Measurements from ENCODE around the gene PRM3. TPM values are rescaled to one million over a fixed set of nuclear protein-coding genes. Genes with fewer than 3 reads are reported as not detected.

The PRM3 gene
- total and polyA plus RNA-seq, 2 of the 8 experiments (the other 6 are each of a cell fraction or from before 2014, with no cell fraction given), result not detected

DNA sequence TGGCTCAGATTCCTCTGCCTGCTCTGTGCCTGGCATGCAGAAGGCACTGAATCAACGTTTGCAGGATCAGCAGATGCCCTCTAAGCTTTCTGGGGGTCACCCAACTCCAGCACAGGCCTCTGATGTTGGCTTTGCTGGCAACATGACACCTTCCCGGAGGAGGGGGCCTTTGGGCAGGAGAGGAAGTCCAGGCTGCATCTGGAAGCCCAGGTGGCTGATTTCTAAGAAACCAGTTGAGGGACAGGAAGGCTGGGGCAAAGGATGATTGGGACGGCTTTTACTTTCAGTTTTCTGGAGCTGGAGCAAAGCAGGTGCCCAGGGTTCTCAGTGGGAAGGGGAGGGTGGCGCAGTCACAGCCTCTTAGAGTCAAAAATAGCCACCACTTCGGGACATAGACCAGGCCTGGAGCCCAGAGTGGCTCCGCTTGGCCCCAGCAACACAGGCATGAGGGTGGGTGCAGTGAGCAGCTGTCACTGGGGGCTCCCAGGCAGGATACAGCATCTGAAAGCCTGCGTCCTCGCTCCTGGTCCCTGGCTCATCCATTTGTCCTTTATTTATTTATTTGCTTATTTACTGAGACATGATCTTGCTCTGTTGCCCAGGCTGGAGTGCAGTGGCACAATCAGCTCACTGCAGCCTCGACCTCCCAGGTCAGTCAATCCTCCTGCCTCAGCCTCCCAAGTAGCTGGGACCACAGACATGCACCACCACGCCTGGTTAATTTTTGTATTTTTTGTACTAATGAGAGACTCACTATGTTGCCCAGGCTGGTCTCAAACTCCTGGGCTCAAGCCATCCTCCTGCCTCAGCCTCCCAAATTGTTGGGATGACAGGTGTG lies 32.6 kb downstream of the PRM3 start:
- Histone ChIP-seq H3K4me1 (replicated peaks in 1 of 4; ENCODE audit: control insufficient read depth in 3 of 4, insufficient read depth in 4 of 4, low read length in 3 of 4) (peaks cover 0 to 6% (median 3%) of the 10 kb centered on the region in 4 experiments; a peak in 2 of 7 replicates), H3K79me1 (ENCODE audit: low read depth, low read length) (no peaks in the 10 kb centered on the region), H3K56ac (replicated peaks; ENCODE audit: insufficient read length, low read depth, low read length) (no peak overlapping the region), H2BK15ac (ENCODE audit: low read length) (no peak overlapping the region), H3K18ac (ENCODE audit: extremely low read depth, low read length) (peak overlapping the region; percentile 13; the same call in 1 of the 2 replicates), H3K23ac (ENCODE audit: insufficient read length) (no peak overlapping the region), H2AK5ac (ENCODE audit: low read depth, low read length) (no peak overlapping the region), H2BK20ac (ENCODE audit: low read length) (no peak overlapping the region), H3K27ac (ENCODE audit: low read depth, low read length) (no peak overlapping the region), H3K27me3 (replicated peaks in 1 of 4; ENCODE audit: control insufficient read depth in 3 of 4, extremely low read depth in 1 of 4, insufficient read depth in 3 of 4, low read length in 3 of 4) (no peaks in the 10 kb centered on the region), H3K36me3 (ENCODE audit: control insufficient read depth in 2 of 4, insufficient read depth in 4 of 4, low read length in 3 of 4) (no peaks in the 10 kb centered on the region), H4K5ac (ENCODE audit: insufficient read length, low read depth, low read length) (no peak overlapping the region), H3K9ac (replicated peaks in 1 of 4; ENCODE audit: extremely low read depth in 1 of 4, low read depth in 3 of 4, low read length in 3 of 4) (no peak overlapping the region), H4K91ac (replicated peaks; ENCODE audit: insufficient read length, low read length) (peak overlapping the region; percentile 5), H4K8ac (ENCODE audit: extremely low read depth, insufficient read depth, low read length) (no peak overlapping the region), H3K4ac (replicated peaks; ENCODE audit: insufficient read length, low read depth, low read length) (no peak overlapping the region), H3K14ac (ENCODE audit: insufficient read length) (no peak overlapping the region), H3K79me2 (ENCODE audit: control insufficient read depth in 1 of 2, insufficient read depth in 2 of 2, low read length in 2 of 2) (no peaks in the 10 kb centered on the region), H4K20me1 (replicated peaks in 1 of 2; ENCODE audit: control insufficient read depth in 1 of 2, insufficient read depth in 2 of 2, low read length in 2 of 2) (no peaks in the 10 kb centered on the region), H3K9me3 (ENCODE audit: insufficient read depth in 2 of 2, low read depth in 1 of 2, low read length in 1 of 2) (0 out of 4 replicates have a peak, but pooled peaks cover 0 to 3% of the 10 kb centered on the region in 2 experiments), H3K23me2 (ENCODE audit: low read depth, low read length) (no peaks in the 10 kb centered on the region; the same call in 1 of the 2 replicates), H3K4me3 (ENCODE audit: extremely low read depth in 1 of 4, insufficient read depth in 2 of 4, low read depth in 3 of 4, low read length in 4 of 4) (no peak overlapping the region), H2AFZ (ENCODE audit: low read length) (no peak overlapping the region), H2BK120ac (replicated peaks; ENCODE audit: low read depth, low read length) (no peak overlapping the region), H2BK12ac (ENCODE audit: low read depth, low read length) (no peak overlapping the region), H2BK5ac (ENCODE audit: low read depth, low read length) (no peak overlapping the region), H3K4me2 (ENCODE audit: insufficient read depth in 1 of 2, low read depth in 2 of 2, low read length in 2 of 2) (no peak overlapping the region)
- POLR2A ChIA-PET (ENCODE audit: partially characterized antibody), result interaction anchor here (1.2 to 3.5 kb wide), 4 partner anchors 9 to 16 kb away, joined by 4 to 21 read pairs (median 8); no protein-coding TSS in a partner anchor
- no peak for FAIRE-seq
- CTCF ChIA-PET (ENCODE audit: partially characterized antibody), result interaction anchor here (0.6 to 1.6 kb wide), 7 partner anchors 7 to 195 kb away, joined by 3 to 5 read pairs (median 4); no protein-coding TSS in a partner anchor
- 82% methylated on average over 10 of the region's 10 CpGs; no CpG with 5 or more reads in 1 of the 2 experiments for WGBS, 2 experiments (ENCODE audit: extremely low coverage in 1 of 2, insufficient coverage in 1 of 2, insufficient read length in 1 of 2, insufficient replicate concordance in 2 of 2, low coverage in 1 of 2, low lambda C conversion rate in 2 of 2, missing lambda C conversion rate in 1 of 2)
- no peak for DNase-seq (ENCODE audit: low read depth in 1 of 2, low spot score in 2 of 2)
- TF ChIP-seq ASH2L (IDR thresholded peaks at IDR 0.05; ENCODE audit: low read length), result no peak
- no peak for TF ChIP-seq SIX5 (IDR thresholded peaks at IDR 0.05; ENCODE audit: low read depth, low read length)
- no peak for TF ChIP-seq TCF12 (IDR thresholded peaks at IDR 0.05; ENCODE audit: low read depth, low read length)
- TF ChIP-seq HDAC2 (IDR thresholded peaks at IDR 0.05; ENCODE audit: borderline replicate concordance in 1 of 2, low read depth in 2 of 2, low read length in 2 of 2), result no peak
- no peak for TF ChIP-seq EGR1 (IDR thresholded peaks at IDR 0.05; ENCODE audit: borderline replicate concordance, low read depth, low read length)
- TF ChIP-seq SP4 (IDR thresholded peaks at IDR 0.05; ENCODE audit: low read length), result no peak
- TF ChIP-seq YY1 (IDR thresholded peaks at IDR 0.05; ENCODE audit: low read depth, low read length), result no peak
- TF ChIP-seq CBX8 (IDR thresholded peaks at IDR 0.05; ENCODE audit: borderline replicate concordance, low read depth, low read length), result no peak
- TF ChIP-seq POU5F1 (IDR thresholded peaks at IDR 0.05; ENCODE audit: low read depth, low read length), result no peak
- no peak for TF ChIP-seq CREB1 (IDR thresholded peaks at IDR 0.05)
- no peak for TF ChIP-seq CBX5 (IDR thresholded peaks at IDR 0.05; ENCODE audit: low read depth, low read length)
- no peak for TF ChIP-seq KDM5A (IDR thresholded peaks at IDR 0.05; ENCODE audit: low read length)
- TF ChIP-seq TAF7 (optimal IDR thresholded peaks at IDR 0.05; ENCODE audit: borderline replicate concordance, low read depth, low read length), result no peak
